H1 (cell line): ENCODE data around the gene ALDH1B1. TPM values are rescaled to one million over a fixed set of nuclear protein-coding genes. Genes with fewer than 3 reads are reported as not detected.

Experiments used
- CTCF ChIA-PET: fragments of 300-600 bp; sonication (Branson Sonifier 250); formaldehyde crosslinking; loops from one replicate; lab custom pipeline; 2021; ENCODE audit not compliant: partially characterized antibody; lab: Charles Lee
- POLR2A ChIA-PET: fragments of 300-600 bp; sonication (Branson Sonifier 250); formaldehyde crosslinking; loops from one replicate; lab custom pipeline; 2021; ENCODE audit warnings: inconsistent platforms; ENCODE audit not compliant: partially characterized antibody; lab: Charles Lee
- DNase-seq, 2 experiments: peaks; one replicate each; pipeline versions ENCODE4 v3.0.0 to v3.0.0-alpha.2; 2010 to 2022; ENCODE audit warnings: low spot score in 2 of 2, low read depth in 1 of 2, mixed read lengths in 1 of 2
- FAIRE-seq: peaks from 2 replicates; lab custom pipeline; 2011; peaks lifted over from hg19 to GRCh38; lab: Jason Lieb, UNC
- H2AFZ ChIP-seq: 2 replicates; pipeline ENCODE4 v1.8.1; 2012; ENCODE audit warnings: low read length, inconsistent platforms
- H2AK5ac ChIP-seq: 2 replicates; pipeline ENCODE4 v1.6.1; 2013; ENCODE audit warnings: low read depth, low read length
- H2BK120ac ChIP-seq: replicated peaks from 2 replicates; pipeline ENCODE3; 2013; ENCODE audit warnings: low read depth, low read length, inconsistent platforms
- H2BK12ac ChIP-seq: 2 replicates; pipeline ENCODE4 v1.6.1; 2013; ENCODE audit warnings: low read depth, low read length
- H2BK15ac ChIP-seq: 2 replicates; pipeline ENCODE4 v1.6.1; 2013; ENCODE audit warnings: low read length
- H2BK20ac ChIP-seq: 2 replicates; pipeline ENCODE4 v1.6.1; 2013; ENCODE audit warnings: low read length
- H2BK5ac ChIP-seq: 2 replicates; pipeline ENCODE4 v1.6.1; 2013; ENCODE audit warnings: low read depth, low read length
- H3K14ac ChIP-seq: 2 replicates; pipeline ENCODE4 v1.6.1; 2013; ENCODE audit warnings: inconsistent platforms; ENCODE audit not compliant: insufficient read length
- H3K18ac ChIP-seq: 2 replicates; pipeline ENCODE4 v1.6.1; 2013; ENCODE audit warnings: low read length; ENCODE audit errors: extremely low read depth
- H3K23ac ChIP-seq: 2 replicates; pipeline ENCODE4 v1.6.1; 2013; ENCODE audit warnings: inconsistent platforms; ENCODE audit not compliant: insufficient read length
- H3K23me2 ChIP-seq: 2 replicates; pipeline ENCODE4 v1.6.1; 2013; ENCODE audit warnings: low read depth, low read length
- H3K27ac ChIP-seq: 2 replicates; pipeline ENCODE4 v1.6.1; 2011; ENCODE audit warnings: low read depth, low read length, inconsistent platforms
- H3K27me3 ChIP-seq, 4 experiments: replicated peaks in 1 of 4; 1 replicate in 1 of 4; 2 replicates in 3 of 4; pipeline versions ENCODE4 v1.6.1 to v1.8.1; 2011 to 2013; ENCODE audit warnings: low read length in 3 of 4, mild to moderate bottlenecking in 3 of 4, inconsistent platforms in 2 of 4, mixed read lengths in 2 of 4, moderate library complexity in 1 of 4; ENCODE audit not compliant: control insufficient read depth in 3 of 4, insufficient read depth in 3 of 4; ENCODE audit errors: extremely low read depth in 1 of 4
- H3K36me3 ChIP-seq, 4 experiments: 2 replicates each; pipeline versions ENCODE4 v1.6.1 to v1.8.1; 2011 to 2013; ENCODE audit warnings: mild to moderate bottlenecking in 4 of 4, low read length in 3 of 4, moderate library complexity in 2 of 4, control low read depth in 1 of 4, inconsistent platforms in 1 of 4; ENCODE audit not compliant: insufficient read depth in 4 of 4, control insufficient read depth in 2 of 4
- H3K4ac ChIP-seq: replicated peaks from 2 replicates; pipeline ENCODE3; 2013; ENCODE audit warnings: low read length, low read depth, mixed read lengths, inconsistent platforms; ENCODE audit not compliant: insufficient read length
- H3K4me1 ChIP-seq, 4 experiments: replicated peaks in 1 of 4; 1 replicate in 1 of 4; 2 replicates in 3 of 4; pipeline versions ENCODE4 v1.6.1 to v1.8.1; 2011 to 2013; ENCODE audit warnings: low read length in 3 of 4, inconsistent platforms in 2 of 4, mixed read lengths in 1 of 4; ENCODE audit not compliant: insufficient read depth in 4 of 4, control insufficient read depth in 3 of 4
- H3K4me2 ChIP-seq, 2 experiments: 2 replicates each; pipeline versions ENCODE4 v1.6.1 to v1.8.1; 2011 to 2013; ENCODE audit warnings: low read depth in 2 of 2, low read length in 2 of 2, control low read depth in 1 of 2, inconsistent platforms in 1 of 2, mild to moderate bottlenecking in 1 of 2; ENCODE audit not compliant: insufficient read depth in 1 of 2
- H3K4me3 ChIP-seq, 4 experiments: fragments of 200-600, 300-600 bp in 1 of 4; sonication (generic), shearing (Covaris generic), sonication (Bioruptor Twin) in 1 of 4; 2 replicates each; pipeline versions ENCODE4 v1.5.1 to v1.8.1; 2011 to 2016; ENCODE audit warnings: low read length in 4 of 4, low read depth in 3 of 4, control low read depth in 2 of 4, inconsistent platforms in 2 of 4, mild to moderate bottlenecking in 2 of 4, mixed read lengths in 1 of 4, moderate library complexity in 1 of 4; ENCODE audit not compliant: insufficient read depth in 2 of 4; ENCODE audit errors: extremely low read depth in 1 of 4
- H3K56ac ChIP-seq: replicated peaks from 2 replicates; pipeline ENCODE3; 2013; ENCODE audit warnings: low read depth, mild to moderate bottlenecking, mixed read lengths, low read length, inconsistent platforms; ENCODE audit not compliant: insufficient read length
- H3K79me1 ChIP-seq: 2 replicates; pipeline ENCODE4 v1.6.1; 2013; ENCODE audit warnings: low read depth, low read length, control low read depth
- H3K79me2 ChIP-seq, 2 experiments: 2 replicates each; pipeline versions ENCODE4 v1.6.1 to v1.8.1; 2012 to 2013; ENCODE audit warnings: low read length in 2 of 2, mild to moderate bottlenecking in 2 of 2, inconsistent platforms in 1 of 2; ENCODE audit not compliant: insufficient read depth in 2 of 2, control insufficient read depth in 1 of 2
- H3K9ac ChIP-seq, 4 experiments: replicated peaks in 1 of 4; 1 replicate in 1 of 4; 2 replicates in 3 of 4; pipeline versions ENCODE4 v1.6.1 to v1.8.1; 2011 to 2013; ENCODE audit warnings: low read depth in 3 of 4, low read length in 3 of 4, control low read depth in 2 of 4, mild to moderate bottlenecking in 2 of 4, moderate library complexity in 2 of 4, inconsistent platforms in 1 of 4; ENCODE audit errors: extremely low read depth in 1 of 4
- H3K9me3 ChIP-seq, 2 experiments: 2 replicates each; pipeline versions ENCODE4 v1.6.1 to v1.8.1; 2012 to 2013; ENCODE audit warnings: mild to moderate bottlenecking in 2 of 2, moderate library complexity in 2 of 2, control low read depth in 1 of 2, inconsistent platforms in 1 of 2, low read depth in 1 of 2, low read length in 1 of 2, mixed read lengths in 1 of 2; ENCODE audit not compliant: insufficient read depth in 2 of 2
- H4K20me1 ChIP-seq, 2 experiments: replicated peaks in 1 of 2; 2 replicates each; pipeline versions ENCODE3 to v1.8.1; 2011 to 2013; ENCODE audit warnings: inconsistent platforms in 2 of 2, low read length in 2 of 2, mild to moderate bottlenecking in 1 of 2; ENCODE audit not compliant: insufficient read depth in 2 of 2, control insufficient read depth in 1 of 2
- H4K5ac ChIP-seq: 2 replicates; pipeline ENCODE4 v1.6.1; 2013; ENCODE audit warnings: low read length, low read depth, mixed read lengths, inconsistent platforms; ENCODE audit not compliant: insufficient read length
- H4K8ac ChIP-seq: 2 replicates; pipeline ENCODE4 v1.8.0; 2013; ENCODE audit warnings: mild to moderate bottlenecking, moderate library complexity, low read length, inconsistent platforms; ENCODE audit not compliant: insufficient read depth; ENCODE audit errors: extremely low read depth
- H4K91ac ChIP-seq: replicated peaks from 2 replicates; pipeline ENCODE3; 2013; ENCODE audit warnings: low read length, mixed read lengths, inconsistent platforms; ENCODE audit not compliant: insufficient read length
- BACH1 ChIP-seq: IDR thresholded peaks from 2 replicates; pipeline ENCODE4 v1.6.1; 2012; ENCODE audit warnings: low read length, improper control_type of control experiment
- CBX8 ChIP-seq: fragments of 300-800, 300-1000 bp; sonication (generic); IDR thresholded peaks from 2 replicates; pipeline ENCODE4 v1.7.1; 2016; ENCODE audit warnings: low read depth, low read length, borderline replicate concordance
- CEBPB ChIP-seq: IDR thresholded peaks from 2 replicates; pipeline ENCODE4 v1.6.1; 2012; ENCODE audit warnings: low read depth, low read length
- CHD2 ChIP-seq: IDR thresholded peaks from 2 replicates; pipeline ENCODE4 v1.6.1; 2012; ENCODE audit warnings: low read length, improper control_type of control experiment
- CREB1 ChIP-seq: IDR thresholded peaks from 2 replicates; pipeline ENCODE4 v1.6.1; 2012; ENCODE audit warnings: inconsistent platforms
- JUND ChIP-seq: IDR thresholded peaks from 2 replicates; pipeline ENCODE4 v1.6.1; 2011; ENCODE audit warnings: mild to moderate bottlenecking, improper control_type of control experiment, low read length
- NANOG ChIP-seq: IDR thresholded peaks from 2 replicates; pipeline ENCODE4 v1.6.1; 2011; ENCODE audit warnings: low read length, low read depth, mild to moderate bottlenecking, inconsistent platforms; ENCODE audit not compliant: insufficient read depth, poor library complexity, severe bottlenecking
- PHF8 ChIP-seq: fragments of 200-600 bp; sonication (generic); conservative IDR thresholded peaks from 2 replicates; pipeline ENCODE4 v1.7.1; 2012; ENCODE audit warnings: low read depth, mild to moderate bottlenecking, inconsistent platforms, low read length, moderate library complexity
- RBBP5 ChIP-seq: IDR thresholded peaks from 2 replicates; pipeline ENCODE4 v1.7.1; 2012; ENCODE audit warnings: low read depth, mild to moderate bottlenecking, inconsistent platforms, low read length, moderate library complexity, borderline replicate concordance
- RNF2 ChIP-seq: fragments of 200-900, 300-1000 bp; sonication (generic); IDR thresholded peaks from 2 replicates; pipeline ENCODE4 v1.7.1; 2016; ENCODE audit warnings: borderline replicate concordance, low read depth, mild to moderate bottlenecking, antibody characterized with exemption, low read length; ENCODE audit not compliant: poor library complexity, severe bottlenecking; ENCODE audit errors: missing control alignments
- RXRA ChIP-seq: IDR thresholded peaks from 2 replicates; pipeline ENCODE4 v1.6.1; 2011; ENCODE audit warnings: low read depth, mild to moderate bottlenecking, low read length, moderate library complexity; ENCODE audit not compliant: insufficient read depth
- SIN3A ChIP-seq, 2 experiments: IDR thresholded peaks in 1 of 2; conservative IDR thresholded peaks in 1 of 2; 2 replicates each; pipeline ENCODE4 v1.6.1; 2011 to 2012; ENCODE audit warnings: low read length in 2 of 2, improper control_type of control experiment in 1 of 2, low read depth in 1 of 2, mild to moderate bottlenecking in 1 of 2
- SP2 ChIP-seq: IDR thresholded peaks from 2 replicates; pipeline ENCODE4 v1.6.1; 2012; ENCODE audit warnings: mild to moderate bottlenecking, low read length, inconsistent platforms
- TAF7 ChIP-seq: optimal IDR thresholded peaks from 2 replicates; pipeline ENCODE3; 2011; ENCODE audit warnings: low read depth, mild to moderate bottlenecking, inconsistent platforms, low read length, moderate library complexity, borderline replicate concordance
- WGBS, 2 experiments: shearing (Covaris generic) in 1 of 2; methylation state at CpG; one replicate each; pipeline versions ENCODE4 v1.1.6 to v1.1.7; 2013 to 2015; ENCODE audit warnings: low lambda C conversion rate in 2 of 2, mixed read lengths in 2 of 2, inconsistent platforms in 1 of 2, low coverage in 1 of 2, missing lambda C conversion rate in 1 of 2; ENCODE audit not compliant: insufficient replicate concordance in 2 of 2, insufficient coverage in 1 of 2, insufficient read length in 1 of 2; ENCODE audit errors: extremely low coverage in 1 of 2, missing lambda C conversion rate in 1 of 2; 5-methylcytosine and 5-hydroxymethylcytosine counted together
- polyA plus RNA-seq, 7 experiments: library from polyadenylated mRNA; depleted of rRNA in 3 of 7; stranded (reverse) in 5 of 7; unstranded in 2 of 7; fragments of >200 nt in 5 of 7; fragments of 200-250 nt in 2 of 7; gene quantifications; 1 replicate in 5 of 7; 2 replicates in 1 of 7; 4 replicates in 1 of 7; pipeline versions ENCODE4 v1.2.1 to v1.2.3, GENCODE V29; 2011 to 2013; ENCODE audit warnings: missing spikeins in 2 of 7, mixed read lengths in 2 of 7
- total RNA-seq: library from RNA; stranded (reverse); fragmentation: NEBNext Ultra II Directional; extraction: Animal tissue kit (Norgen Biotek cat#: 25700); gene quantifications from 2 replicates; pipeline ENCODE4 v1.2.1, GENCODE V29; 2021

Gene ALDH1B1
- total and polyA plus RNA-seq, 2 of the 8 experiments (the other 6 are each of a cell fraction or from before 2014, with no cell fraction given) = 41.6 to 78.7 TPM

- Histone ChIP-seq H3K79me2 (no peaks in the 10 kb centered on the region), H2BK20ac (no peak overlapping the region), H2AFZ (no peak overlapping the region), H3K18ac (no peak overlapping the region), H3K56ac (no peak overlapping the region), H2BK5ac (no peak overlapping the region), H3K4me3 (no peak overlapping the region), H3K23ac (no peak overlapping the region), H3K9me3 (no peaks in the 10 kb centered on the region), H3K36me3 (no peaks in the 10 kb centered on the region), H2BK12ac (no peak overlapping the region), H3K4me2 (no peak overlapping the region), H4K20me1 (no peaks in the 10 kb centered on the region), H3K4ac (no peak overlapping the region), H3K79me1 (no peaks in the 10 kb centered on the region), H3K27me3 (peaks cover 5 to 31% (median 20%) of the 10 kb centered on the region in 4 experiments), H3K27ac (no peak overlapping the region), H3K9ac (no peak overlapping the region), H3K14ac (no peak overlapping the region), H4K8ac (no peak overlapping the region), H4K91ac (no peak overlapping the region), H2BK120ac (no peak overlapping the region), H3K23me2 (0 out of 2 replicates have a peak, but pooled peaks cover 1% of the 10 kb centered on the region), H2AK5ac (no peak overlapping the region), H2BK15ac (no peak overlapping the region), H3K4me1 (peaks cover 3 to 10% (median 6%) of the 10 kb centered on the region in 4 experiments; a peak in 5 of 7 replicates), H4K5ac (no peak overlapping the region)
- DNase-seq = no peak
- 91% methylated on average over 3 of the region's 3 CpGs; no CpG with 5 or more reads in 1 of the 2 experiments for WGBS, 2 experiments
- CTCF ChIA-PET = interaction anchor here (0.7 to 2.2 kb wide), 3 partner anchors 32 to 51 kb away, joined by 3 to 11 read pairs (median 4); no protein-coding TSS in a partner anchor
- POLR2A ChIA-PET = no interaction called here
- no peak for FAIRE-seq
- no peak for TF ChIP-seq NANOG
- TF ChIP-seq TAF7 = no peak
- TF ChIP-seq SP2 = no peak
- TF ChIP-seq PHF8 = no peak
- no peak for TF ChIP-seq CBX8
- no peak for TF ChIP-seq CREB1
- no peak for TF ChIP-seq CHD2
- no peak for TF ChIP-seq BACH1
- TF ChIP-seq JUND = no peak
- no peak for TF ChIP-seq RNF2
- no peak for TF ChIP-seq SIN3A (conservative IDR thresholded peaks at IDR 0.05 in 1 of 2, IDR thresholded peaks at IDR 0.05 in 1 of 2; ENCODE audit: low read depth in 1 of 2, low read length in 2 of 2)
- TF ChIP-seq RXRA = no peak
- no peak for TF ChIP-seq CEBPB
- TF ChIP-seq RBBP5 = no peak
These were observed 6.6 kb upstream of the ALDH1B1 start for GRCh38 chr9:38385896-38386295.
